HG02759 (cell line): ENCODE data around the gene NXF3.
"Not testable (repeated sequence)": the region's sequence is repeated elsewhere in the genome, so short reads cannot be mapped to it uniquely, and the experiment has no call there.

ENCODE experiments used
- ATAC-seq: cut with Tn5 transposase; IDR thresholded peaks from one replicate; pipeline ENCODE4 v1.9.1; 2021; ENCODE audit warnings: mild to moderate bottlenecking, moderate library complexity; ENCODE audit not compliant: unreplicated experiment

NXF3 gene

GRCh38 chrX:103092942-103093341 is at the start of gene NXF3:
Gene NXF3 (minus strand): TSS chrX:103093143. CDS start chrX:103093023, 120 bp downstream.
- ATAC-seq = no peak

- not testable (repeated sequence) for ATAC-seq
Measured at GRCh38 chrX:103136528-103136927, 43.6 kb upstream of the NXF3 start.

- ATAC-seq = no peak
Measured at GRCh38 chrX:103124284-103124683, 31.3 kb upstream of the NXF3 start.

GRCh38 chrX:103120748-103121147 is 27.8 kb upstream of the NXF3 start:
- ATAC-seq = no peak

GRCh38 chrX:103116970-103117369 is 24.0 kb upstream of the NXF3 start:
- ATAC-seq = not testable (repeated sequence)

- ATAC-seq = not testable (repeated sequence)
Measured at GRCh38 chrX:103109497-103109896, 16.6 kb upstream of the NXF3 start.

- ATAC-seq = no peak
Measured at GRCh38 chrX:103107836-103108235, 14.9 kb upstream of the NXF3 start.

- ATAC-seq = not testable (repeated sequence)
Measured at GRCh38 chrX:103107227-103107737, 14.3 kb upstream of the NXF3 start.

GRCh38 chrX:103104370-103104769 is 11.4 kb upstream of the NXF3 start:
- not testable (repeated sequence) for ATAC-seq

- ATAC-seq = not testable (repeated sequence)
Measured at GRCh38 chrX:103103866-103104265, 10.9 kb upstream of the NXF3 start.

GRCh38 chrX:103101299-103102042 is 8.5 kb upstream of the NXF3 start:
- no peak for ATAC-seq

GRCh38 chrX:103100484-103100883 is 7.5 kb upstream of the NXF3 start:
- no peak for ATAC-seq

GRCh38 chrX:103099691-103100090 is 6.7 kb upstream of the NXF3 start:
- no peak for ATAC-seq

GRCh38 chrX:103098488-103098887 is 5.5 kb upstream of the NXF3 start:
- ATAC-seq = no peak

GRCh38 chrX:103081051-103081450 is 11.9 kb downstream of the NXF3 start:
- no peak for ATAC-seq

- ATAC-seq = no peak
Measured at GRCh38 chrX:103073467-103073866, 19.5 kb downstream of the NXF3 start.

GRCh38 chrX:103066606-103067005 is 26.3 kb downstream of the NXF3 start:
- no peak for ATAC-seq

GRCh38 chrX:103063918-103064434 is 29.0 kb downstream of the NXF3 start, which contains the start of gene BEX1:
Gene BEX1 (minus strand): TSS chrX:103064171. CDS start chrX:103063274, 897 bp downstream.
- ATAC-seq = no peak

- ATAC-seq = no peak
Measured at GRCh38 chrX:103063191-103063845, 29.6 kb downstream of the NXF3 start.

GRCh38 chrX:103061486-103061885 is 31.5 kb downstream of the NXF3 start:
- no peak for ATAC-seq

GRCh38 chrX:103056902-103057301 is 36.0 kb downstream of the NXF3 start:
- ATAC-seq = no peak

- ATAC-seq = no peak
Measured at GRCh38 chrX:103052625-103053024, 40.3 kb downstream of the NXF3 start.
